Lower leg skin (tissue), 3 donors: ENCODE measurements around the gene CNDP2.

Experiments
- CTCF ChIP-seq, 3 donors: fragments of 450-650 bp; IDR thresholded peaks; one replicate each; pipeline ENCODE4 v1.5.1; 2016; ENCODE audit warnings: antibody characterized with exemption in 3 of 3, mild to moderate bottlenecking in 3 of 3, moderate library complexity in 2 of 3
- POLR2A ChIP-seq, 2 donors: fragments of 450-650 bp; IDR thresholded peaks; one replicate each; pipeline ENCODE4 v1.6.1; 2016 to 2017; ENCODE audit warnings: antibody characterized with exemption in 2 of 2, mild to moderate bottlenecking in 1 of 2, moderate library complexity in 1 of 2

GRCh38 chr18:74514860-74515495 is 18.8 kb downstream of the CNDP2 start:
- TF ChIP-seq CTCF (IDR thresholded peaks at IDR 0.05) (no peak), POLR2A (IDR thresholded peaks at IDR 0.05) (no peak)
